Endothelial cell (in vitro differentiated cells): ENCODE measurements around the gene BAIAP2. TPM values are rescaled to one million over a fixed set of nuclear protein-coding genes. Genes with fewer than 3 reads are reported as not detected.

Experiments
- DNase-seq: peaks from one replicate; pipeline ENCODE4 v3.0.0; 2021; ENCODE audit warnings: low spot score
- H3K27ac Mint-ChIP-seq: one replicate; pipeline ENCODE4 v1.8.0; 2021; ENCODE audit warnings: mixed read lengths, inconsistent platforms; ENCODE audit not compliant: unreplicated experiment
- H3K27me3 Mint-ChIP-seq: one replicate; pipeline ENCODE4 v1.8.0; 2021; ENCODE audit warnings: mild to moderate bottlenecking, moderate library complexity, mixed read lengths, inconsistent platforms; ENCODE audit not compliant: unreplicated experiment
- H3K36me3 Mint-ChIP-seq: one replicate; pipeline ENCODE4 v1.8.0; 2021; ENCODE audit warnings: mild to moderate bottlenecking, low read depth, mixed read lengths, inconsistent platforms; ENCODE audit not compliant: unreplicated experiment
- H3K4me1 Mint-ChIP-seq: one replicate; pipeline ENCODE4 v1.8.0; 2021; ENCODE audit warnings: mild to moderate bottlenecking, mixed read lengths, inconsistent platforms; ENCODE audit not compliant: unreplicated experiment
- H3K4me3 Mint-ChIP-seq: one replicate; pipeline ENCODE4 v1.8.0; 2021; ENCODE audit warnings: mild to moderate bottlenecking, mixed read lengths, inconsistent platforms; ENCODE audit not compliant: unreplicated experiment
- H3K9me3 Mint-ChIP-seq: one replicate; pipeline ENCODE4 v1.8.0; 2021; ENCODE audit warnings: mixed read lengths, inconsistent platforms; ENCODE audit not compliant: unreplicated experiment
- CTCF ChIP-seq: fragments of 200-600 bp; sonication (generic); IDR thresholded peaks from one replicate; pipeline ENCODE4 v1.5.0; 2021; ENCODE audit warnings: antibody characterized with exemption; ENCODE audit not compliant: unreplicated experiment
- total RNA-seq: library from RNA; stranded (reverse); fragmentation: NEBNext Ultra II Directional; extraction: Animal tissue kit (Norgen Biotek cat#: 25700); gene quantifications from one replicate; pipeline ENCODE4 v1.2.1, GENCODE V29; 2021; ENCODE audit not compliant: unreplicated experiment

The BAIAP2 gene
- total RNA-seq, 1 donor from 2014 or later: 67.8 TPM

GRCh38 chr17:81138500-81138899 lies 103.5 kb downstream of the BAIAP2 start:
- Mint-ChIP-seq H3K27me3 (peaks cover 8% of the 10 kb centered on the region), H3K9me3 (no peaks in the 10 kb centered on the region), H3K4me3 (peak overlapping the region; percentile 73)

GRCh38 chr17:81139428-81139827 lies 104.5 kb downstream of the BAIAP2 start:
- H3K27me3 Mint-ChIP-seq: peaks cover 9% of the 10 kb centered on the region
- no peak for TF ChIP-seq CTCF
- H3K4me1 Mint-ChIP-seq: peaks cover 6% of the 10 kb centered on the region
- no peak overlapping the region for H3K27ac Mint-ChIP-seq
- no peaks in the 10 kb centered on the region for H3K9me3 Mint-ChIP-seq
- DNase-seq: no peak
- peak overlapping the region; percentile 71 for H3K4me3 Mint-ChIP-seq
- H3K36me3 Mint-ChIP-seq: peaks cover 7% of the 10 kb centered on the region

More at GRCh38 chr17:81138500-81138899, 103.5 kb downstream of the BAIAP2 start:
- TF ChIP-seq CTCF: no peak
- Mint-ChIP-seq H3K4me1 (peaks cover 6% of the 10 kb centered on the region), H3K27ac (peak overlapping the region; percentile 70), H3K36me3 (peaks cover 7% of the 10 kb centered on the region)
- DNase-seq: no peak

- peaks cover 7% of the 10 kb centered on the region for H3K36me3 Mint-ChIP-seq
- no peaks in the 10 kb centered on the region for H3K9me3 Mint-ChIP-seq
- H3K27me3 Mint-ChIP-seq: peaks cover 9% of the 10 kb centered on the region
- H3K27ac Mint-ChIP-seq: no peak overlapping the region
- no peak for TF ChIP-seq CTCF
- H3K4me1 Mint-ChIP-seq: peaks cover 6% of the 10 kb centered on the region
- no peak for DNase-seq
- H3K4me3 Mint-ChIP-seq: no peak overlapping the region
Observed at GRCh38 chr17:81140018-81140417, 105.1 kb downstream of the BAIAP2 start.

GRCh38 chr17:81140695-81141094 lies 105.7 kb downstream of the BAIAP2 start:
- Mint-ChIP-seq H3K4me3 (no peak overlapping the region), H3K9me3 (no peaks in the 10 kb centered on the region), H3K36me3 (peaks cover 7% of the 10 kb centered on the region), H3K27me3 (peaks cover 9% of the 10 kb centered on the region), H3K27ac (no peak overlapping the region), H3K4me1 (peaks cover 6% of the 10 kb centered on the region)
- TF ChIP-seq CTCF: no peak
- no peak for DNase-seq

GRCh38 chr17:81142301-81143199 lies 107.6 kb downstream of the BAIAP2 start:
- Mint-ChIP-seq H3K9me3 (no peaks in the 10 kb centered on the region), H3K4me3 (no peak overlapping the region), H3K27ac (no peak overlapping the region), H3K27me3 (peaks cover 11% of the 10 kb centered on the region), H3K36me3 (peaks cover 7% of the 10 kb centered on the region), H3K4me1 (peaks cover 6% of the 10 kb centered on the region)
- TF ChIP-seq CTCF: peak; percentile 47
- DNase-seq: peak; percentile 84
